HEK293T (cell line): ENCODE data around the gene LRRN4CL.

Source experiments
- ARNT ChIP-seq: fragments of 450-650 bp; IDR thresholded peaks from 2 replicates; pipeline ENCODE4 v1.6.1; 2017; ENCODE audit warnings: mild to moderate bottlenecking
- ELF4 ChIP-seq: fragments of 450-650 bp; IDR thresholded peaks from 2 replicates; pipeline ENCODE4 v1.6.1; 2017; ENCODE audit warnings: antibody characterized with exemption
- FOXK2 ChIP-seq: fragments of 450-650 bp; IDR thresholded peaks from 2 replicates; pipeline ENCODE4 v1.6.1; 2016; ENCODE audit warnings: mild to moderate bottlenecking
- FOXM1 ChIP-seq: fragments of 450-650 bp; IDR thresholded peaks from 2 replicates; pipeline ENCODE4 v1.6.1; 2017; ENCODE audit warnings: mild to moderate bottlenecking, borderline replicate concordance
- HDGF ChIP-seq: fragments of 450-650 bp; IDR thresholded peaks from 2 replicates; pipeline ENCODE4 v1.6.1; 2017; ENCODE audit warnings: antibody characterized with exemption, borderline replicate concordance
- SP1 ChIP-seq: fragments of 450-650 bp; IDR thresholded peaks from 2 replicates; pipeline ENCODE4 v1.6.1; 2017
- SUZ12 ChIP-seq: fragments of 450-650 bp; IDR thresholded peaks from 2 replicates; pipeline ENCODE4 v1.6.1; 2016; ENCODE audit warnings: mild to moderate bottlenecking

GRCh38 chr11:62645671-62645945 is 43.7 kb downstream of the LRRN4CL start:
- no peak for TF ChIP-seq SP1
- no peak for TF ChIP-seq ARNT
- no peak for TF ChIP-seq HDGF
- TF ChIP-seq SUZ12, result no peak
- TF ChIP-seq ELF4, result no peak
- TF ChIP-seq FOXK2, result no peak
- no peak for TF ChIP-seq FOXM1
